Chondrocyte (in vitro differentiated cells): ENCODE measurements around the gene VPS29. TPM values are rescaled to one million over a fixed set of nuclear protein-coding genes. Genes with fewer than 3 reads are reported as not detected.
A peak's percentile ranks its signal among the peaks of the same experiment; 100 is the strongest.
"Not testable (repeated sequence)": the region's sequence is repeated elsewhere in the genome, so short reads cannot be mapped to it uniquely, and the experiment has no call there.

Source experiments
- DNase-seq: peaks from one replicate; pipeline ENCODE4 v3.0.0; 2021; ENCODE audit warnings: mixed read lengths, low spot score
- H3K27ac Mint-ChIP-seq: one replicate; pipeline ENCODE4 v1.8.0; 2021; ENCODE audit warnings: mild to moderate bottlenecking, moderate library complexity, mixed read lengths; ENCODE audit not compliant: unreplicated experiment
- H3K27me3 Mint-ChIP-seq: 2 replicates; pipeline ENCODE4 v1.8.0; 2021; ENCODE audit warnings: low read depth, mixed read lengths
- H3K36me3 Mint-ChIP-seq: 2 replicates; pipeline ENCODE4 v1.8.0; 2021; ENCODE audit warnings: low read depth, mixed read lengths
- H3K4me1 Mint-ChIP-seq: 2 replicates; pipeline ENCODE4 v1.8.0; 2021; ENCODE audit warnings: low read depth, mild to moderate bottlenecking, mixed read lengths
- H3K4me3 Mint-ChIP-seq: one replicate; pipeline ENCODE4 v1.8.0; 2021; ENCODE audit warnings: mild to moderate bottlenecking, moderate library complexity, mixed read lengths; ENCODE audit not compliant: unreplicated experiment
- H3K9me3 Mint-ChIP-seq: 2 replicates; pipeline ENCODE4 v1.8.0; 2021; ENCODE audit warnings: low read depth, mixed read lengths
- total RNA-seq: library from RNA; stranded (reverse); gene quantifications from 3 replicates; pipeline ENCODE4 v1.2.1, GENCODE V29; 2021
- TF ChIP-seq, protein P1 (sequence below): fragments of 200-600 bp; sonication (generic); IDR thresholded peaks from 2 replicates; pipeline ENCODE4 v1.5.0; 2021; ENCODE audit warnings: antibody characterized with exemption, mild to moderate bottlenecking, moderate library complexity

Gene VPS29
- total RNA-seq, 1 donor from 2014 or later = 90.4 TPM

DNA sequence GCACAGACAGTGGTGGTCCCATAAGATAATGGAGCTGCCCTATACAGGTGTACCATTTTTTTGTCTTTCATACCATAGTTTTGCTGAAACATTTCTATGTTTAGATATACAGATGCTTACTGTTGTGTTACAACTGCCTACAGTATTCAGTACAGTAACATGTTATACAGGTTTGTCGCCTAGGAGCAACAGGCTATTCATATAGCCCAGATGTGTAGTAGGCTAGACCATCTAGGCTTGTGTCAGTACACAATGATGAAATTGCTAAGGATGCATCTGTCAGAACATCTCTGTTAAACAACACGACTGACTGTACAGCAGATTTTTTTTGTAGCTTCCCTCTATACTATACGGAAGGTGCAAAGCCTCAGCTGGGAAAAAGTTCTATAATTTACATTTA, 30.7 kb upstream of the VPS29 start:
- Mint-ChIP-seq H3K27ac (no peak overlapping the region), H3K27me3 (no peaks in the 10 kb centered on the region), H3K9me3 (no peaks in the 10 kb centered on the region), H3K4me3 (no peak overlapping the region), H3K36me3 (peaks cover 9% of the 10 kb centered on the region), H3K4me1 (peaks cover 26% of the 10 kb centered on the region)
- no peak for DNase-seq
- TF ChIP-seq, protein P1, sequence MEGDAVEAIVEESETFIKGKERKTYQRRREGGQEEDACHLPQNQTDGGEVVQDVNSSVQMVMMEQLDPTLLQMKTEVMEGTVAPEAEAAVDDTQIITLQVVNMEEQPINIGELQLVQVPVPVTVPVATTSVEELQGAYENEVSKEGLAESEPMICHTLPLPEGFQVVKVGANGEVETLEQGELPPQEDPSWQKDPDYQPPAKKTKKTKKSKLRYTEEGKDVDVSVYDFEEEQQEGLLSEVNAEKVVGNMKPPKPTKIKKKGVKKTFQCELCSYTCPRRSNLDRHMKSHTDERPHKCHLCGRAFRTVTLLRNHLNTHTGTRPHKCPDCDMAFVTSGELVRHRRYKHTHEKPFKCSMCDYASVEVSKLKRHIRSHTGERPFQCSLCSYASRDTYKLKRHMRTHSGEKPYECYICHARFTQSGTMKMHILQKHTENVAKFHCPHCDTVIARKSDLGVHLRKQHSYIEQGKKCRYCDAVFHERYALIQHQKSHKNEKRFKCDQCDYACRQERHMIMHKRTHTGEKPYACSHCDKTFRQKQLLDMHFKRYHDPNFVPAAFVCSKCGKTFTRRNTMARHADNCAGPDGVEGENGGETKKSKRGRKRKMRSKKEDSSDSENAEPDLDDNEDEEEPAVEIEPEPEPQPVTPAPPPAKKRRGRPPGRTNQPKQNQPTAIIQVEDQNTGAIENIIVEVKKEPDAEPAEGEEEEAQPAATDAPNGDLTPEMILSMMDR = no peak

DNA sequence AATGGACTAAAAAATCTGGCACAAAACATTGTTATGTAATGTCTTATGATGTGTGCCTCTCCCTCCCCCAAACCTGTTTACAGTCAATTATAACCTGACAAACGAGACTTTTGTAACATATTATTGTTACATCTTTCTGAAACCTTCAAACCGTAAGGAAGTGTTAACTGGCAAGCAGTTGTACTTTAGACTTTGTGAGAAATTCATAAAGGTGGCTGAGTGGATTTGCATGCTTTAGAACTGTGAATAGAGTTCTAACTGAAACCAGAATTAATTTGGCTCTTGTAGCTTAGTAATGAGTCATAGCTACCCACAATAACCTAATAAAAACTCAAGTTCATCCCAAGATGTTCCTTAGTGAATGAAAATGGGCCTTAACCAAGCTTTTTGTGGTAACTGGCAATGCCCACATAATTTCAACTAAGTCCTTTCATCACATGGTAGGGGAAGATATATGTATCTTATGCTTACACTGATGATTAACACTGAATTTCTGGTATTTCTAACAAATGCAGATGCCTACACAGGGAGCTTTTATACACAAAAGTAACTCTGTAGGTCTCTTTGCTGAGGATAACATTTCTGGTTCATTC, 29.9 kb upstream of the VPS29 start:
- no peak overlapping the region for H3K27ac Mint-ChIP-seq
- H3K9me3 Mint-ChIP-seq = no peaks in the 10 kb centered on the region
- H3K36me3 Mint-ChIP-seq = peaks cover 8% of the 10 kb centered on the region

DNA sequence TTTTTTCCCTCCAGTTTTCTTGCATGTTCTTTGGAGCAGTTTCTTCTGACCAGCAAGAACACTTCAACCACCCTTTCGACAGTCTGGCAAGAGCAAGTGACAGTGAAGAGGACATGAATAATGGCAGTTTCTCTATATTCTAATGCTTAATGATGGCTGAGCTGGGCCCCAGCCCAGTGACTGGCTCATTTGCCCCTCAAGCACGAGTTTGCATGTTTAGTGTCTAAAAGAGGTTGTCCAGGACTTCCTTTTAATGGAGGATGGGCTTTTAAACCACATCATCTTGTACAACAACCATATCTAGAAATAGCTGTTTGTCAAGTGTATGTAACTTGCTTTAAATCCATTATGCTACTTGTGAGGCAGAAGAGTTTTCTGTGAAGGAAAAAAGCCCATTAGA, 28.6 kb upstream of the VPS29 start:
- Mint-ChIP-seq H3K27ac (no peak overlapping the region), H3K9me3 (no peaks in the 10 kb centered on the region), H3K36me3 (peaks cover 7% of the 10 kb centered on the region), H3K27me3 (no peaks in the 10 kb centered on the region), H3K4me1 (peaks cover 12% of the 10 kb centered on the region), H3K4me3 (no peak overlapping the region)
- TF ChIP-seq, protein P1 = no peak
- no peak for DNase-seq

More for the DNA sequence above, 29.9 kb upstream of the VPS29 start:
- H3K27me3 Mint-ChIP-seq = no peaks in the 10 kb centered on the region
- H3K4me1 Mint-ChIP-seq = peaks cover 18% of the 10 kb centered on the region
- no peak for DNase-seq
- H3K4me3 Mint-ChIP-seq = no peak overlapping the region
- TF ChIP-seq, protein P1 = no peak

DNA sequence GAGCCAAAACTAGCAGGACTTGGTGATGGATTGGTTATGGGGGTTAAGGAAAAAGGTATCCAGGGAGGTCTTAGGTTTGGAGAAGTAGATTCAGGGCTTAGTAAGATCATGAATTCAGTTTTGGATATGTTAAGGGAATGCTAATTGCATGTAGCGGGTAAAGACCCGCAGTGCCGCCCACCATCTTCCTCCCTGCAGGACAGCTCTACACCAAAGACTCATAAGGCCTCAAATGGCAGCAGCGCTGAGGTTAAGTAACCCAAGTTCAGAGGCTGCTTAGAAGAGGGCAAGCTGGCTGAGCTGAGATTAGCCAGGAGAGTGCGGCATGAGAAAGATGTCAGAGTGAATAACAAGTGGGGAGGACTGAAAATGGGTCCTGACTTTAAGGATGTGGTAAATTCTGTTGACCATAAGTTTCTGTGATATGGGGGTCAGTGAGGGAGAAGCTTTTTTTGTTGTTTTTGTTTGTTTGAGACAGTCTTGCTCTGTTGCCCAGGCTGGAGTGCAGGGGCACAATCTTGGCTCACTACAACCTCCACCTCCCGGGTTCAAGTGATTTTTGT, 26.4 kb upstream of the VPS29 start:
- H3K36me3 Mint-ChIP-seq = peaks cover 5% of the 10 kb centered on the region
- TF ChIP-seq, protein P1 = no peak
- DNase-seq = no peak
- H3K4me1 Mint-ChIP-seq = peaks cover 8% of the 10 kb centered on the region
- no peaks in the 10 kb centered on the region for H3K27me3 Mint-ChIP-seq
- H3K9me3 Mint-ChIP-seq = no peaks in the 10 kb centered on the region
- no peak overlapping the region for H3K27ac Mint-ChIP-seq
- H3K4me3 Mint-ChIP-seq = no peak overlapping the region

DNA sequence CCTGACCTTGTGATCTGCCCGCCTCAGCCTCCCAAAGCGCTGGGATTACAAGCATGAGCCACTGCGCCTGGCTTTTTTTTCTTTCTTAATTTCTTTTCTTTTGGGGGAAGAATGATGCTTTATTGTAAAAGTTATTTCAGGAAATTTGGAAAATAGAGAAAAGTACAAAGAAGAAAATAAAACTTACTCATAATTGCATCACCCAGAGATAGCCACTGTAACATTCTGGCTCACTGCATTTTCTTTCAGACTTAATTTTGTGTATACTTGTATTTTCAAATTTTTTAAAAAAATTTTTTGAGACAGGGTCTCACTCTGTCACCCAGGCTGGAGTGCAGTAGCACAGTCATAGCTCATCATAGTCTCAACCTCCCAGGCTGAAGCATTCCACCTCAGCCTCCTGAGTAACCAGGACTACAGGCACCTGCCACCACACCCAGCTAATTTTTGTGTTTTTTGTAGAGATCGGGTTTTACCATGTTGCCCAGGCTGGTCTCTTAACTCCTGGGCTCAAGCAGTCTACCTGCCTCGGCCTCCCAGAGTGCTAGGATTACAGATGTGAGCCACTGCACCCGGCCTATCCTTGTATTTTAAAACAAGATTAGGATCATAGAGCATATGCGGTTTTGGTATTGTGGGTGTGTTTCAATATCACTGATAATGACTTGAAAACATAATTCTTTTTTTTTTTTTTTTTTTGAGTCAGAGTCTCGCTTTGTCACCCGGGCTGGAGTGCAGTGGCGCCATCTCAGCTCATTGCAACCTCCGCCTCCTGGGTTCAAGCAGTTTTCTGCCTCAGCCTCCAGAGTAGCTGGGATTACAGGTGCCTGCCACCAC, 19.2 kb upstream of the VPS29 start:
- peak overlapping the region; percentile 5 for H3K27ac Mint-ChIP-seq
- not testable (repeated sequence) for H3K4me1 Mint-ChIP-seq, H3K27me3 Mint-ChIP-seq, H3K36me3 Mint-ChIP-seq, DNase-seq, H3K9me3 Mint-ChIP-seq, H3K4me3 Mint-ChIP-seq

DNA sequence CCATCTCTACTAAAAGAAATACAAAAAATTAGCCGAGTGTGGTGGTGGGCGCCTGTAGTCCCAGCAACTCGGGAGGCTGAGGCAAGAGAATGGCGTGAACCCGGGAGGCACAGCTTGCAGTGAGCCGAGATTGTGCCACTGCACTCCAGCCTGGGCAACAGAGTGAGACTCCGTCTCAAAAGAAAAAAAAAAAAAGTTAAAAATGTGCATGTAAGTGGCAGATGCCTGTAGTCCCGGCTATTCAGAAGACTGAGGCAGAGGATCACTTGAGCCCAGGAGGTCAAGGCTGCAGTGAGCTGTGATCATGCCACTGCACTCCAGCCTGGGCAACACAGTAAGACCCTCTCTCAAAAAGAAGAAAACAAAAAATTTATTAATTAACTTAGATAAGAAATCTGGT, 16.1 kb upstream of the VPS29 start:
- not testable (repeated sequence) for DNase-seq, H3K36me3 Mint-ChIP-seq, H3K9me3 Mint-ChIP-seq, H3K4me1 Mint-ChIP-seq, H3K27me3 Mint-ChIP-seq, H3K4me3 Mint-ChIP-seq, H3K27ac Mint-ChIP-seq
